H1 (cell line): ENCODE results near the gene UNC13D. TPM values are rescaled to one million over a fixed set of nuclear protein-coding genes. Genes with fewer than 3 reads are reported as not detected.

Source experiments
- BRCA1 ChIP-seq: IDR thresholded peaks from 2 replicates; pipeline ENCODE4 v1.6.1; 2012; ENCODE audit warnings: low read depth, low read length, improper control_type of control experiment
- HDAC6 ChIP-seq: IDR thresholded peaks from one replicate; pipeline ENCODE4 v1.7.1; 2012; ENCODE audit warnings: low read depth, mild to moderate bottlenecking, inconsistent platforms, low read length, moderate library complexity
- KDM5A ChIP-seq: fragments of 200-600 bp; IDR thresholded peaks from 2 replicates; pipeline ENCODE4 v1.7.1; 2012; ENCODE audit warnings: mild to moderate bottlenecking, low read length, inconsistent platforms, mixed read lengths
- polyA plus RNA-seq, 7 experiments: library from polyadenylated mRNA; depleted of rRNA in 3 of 7; stranded (reverse) in 5 of 7; unstranded in 2 of 7; fragments of >200 nt in 5 of 7; fragments of 200-250 nt in 2 of 7; gene quantifications; 1 replicate in 5 of 7; 2 replicates in 1 of 7; 4 replicates in 1 of 7; pipeline versions ENCODE4 v1.2.1 to v1.2.3, GENCODE V29; 2011 to 2013; ENCODE audit warnings: missing spikeins in 2 of 7, mixed read lengths in 2 of 7
- total RNA-seq: library from RNA; stranded (reverse); fragmentation: NEBNext Ultra II Directional; extraction: Animal tissue kit (Norgen Biotek cat#: 25700); gene quantifications from 2 replicates; pipeline ENCODE4 v1.2.1, GENCODE V29; 2021
- TF ChIP-seq, protein P1 (sequence below): fragments of 300-600 bp; sonication (generic); IDR thresholded peaks from 2 replicates; pipeline ENCODE4 v1.7.1; 2012; ENCODE audit warnings: low read length, moderate library complexity, mild to moderate bottlenecking, inconsistent platforms; ENCODE audit not compliant: insufficient replicate concordance

Gene UNC13D
- total and polyA plus RNA-seq, 2 of the 8 experiments (the other 6 are each of a cell fraction or from before 2014, with no cell fraction given), result 3.6 to 8.4 TPM

DNA sequence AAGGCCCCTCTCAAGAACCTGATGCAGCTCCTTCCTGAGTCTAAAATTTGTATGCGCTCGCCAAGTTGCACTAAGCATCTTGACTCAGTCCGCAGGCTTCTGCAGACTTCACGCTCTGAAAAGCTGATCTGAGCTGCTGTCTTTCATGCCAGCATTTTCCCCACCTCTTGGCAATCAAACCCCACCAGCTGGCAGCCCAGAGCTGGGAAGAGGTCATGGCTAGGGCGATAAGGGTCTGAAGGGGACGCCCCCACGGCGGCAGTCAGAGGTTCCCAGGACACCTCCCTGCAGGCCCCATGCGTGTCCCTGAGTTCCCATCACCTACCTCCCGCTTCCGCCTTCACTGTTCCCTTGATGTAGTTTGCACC lies 5.1 kb upstream of the UNC13D start (continued):
- TF ChIP-seq, protein P1, sequence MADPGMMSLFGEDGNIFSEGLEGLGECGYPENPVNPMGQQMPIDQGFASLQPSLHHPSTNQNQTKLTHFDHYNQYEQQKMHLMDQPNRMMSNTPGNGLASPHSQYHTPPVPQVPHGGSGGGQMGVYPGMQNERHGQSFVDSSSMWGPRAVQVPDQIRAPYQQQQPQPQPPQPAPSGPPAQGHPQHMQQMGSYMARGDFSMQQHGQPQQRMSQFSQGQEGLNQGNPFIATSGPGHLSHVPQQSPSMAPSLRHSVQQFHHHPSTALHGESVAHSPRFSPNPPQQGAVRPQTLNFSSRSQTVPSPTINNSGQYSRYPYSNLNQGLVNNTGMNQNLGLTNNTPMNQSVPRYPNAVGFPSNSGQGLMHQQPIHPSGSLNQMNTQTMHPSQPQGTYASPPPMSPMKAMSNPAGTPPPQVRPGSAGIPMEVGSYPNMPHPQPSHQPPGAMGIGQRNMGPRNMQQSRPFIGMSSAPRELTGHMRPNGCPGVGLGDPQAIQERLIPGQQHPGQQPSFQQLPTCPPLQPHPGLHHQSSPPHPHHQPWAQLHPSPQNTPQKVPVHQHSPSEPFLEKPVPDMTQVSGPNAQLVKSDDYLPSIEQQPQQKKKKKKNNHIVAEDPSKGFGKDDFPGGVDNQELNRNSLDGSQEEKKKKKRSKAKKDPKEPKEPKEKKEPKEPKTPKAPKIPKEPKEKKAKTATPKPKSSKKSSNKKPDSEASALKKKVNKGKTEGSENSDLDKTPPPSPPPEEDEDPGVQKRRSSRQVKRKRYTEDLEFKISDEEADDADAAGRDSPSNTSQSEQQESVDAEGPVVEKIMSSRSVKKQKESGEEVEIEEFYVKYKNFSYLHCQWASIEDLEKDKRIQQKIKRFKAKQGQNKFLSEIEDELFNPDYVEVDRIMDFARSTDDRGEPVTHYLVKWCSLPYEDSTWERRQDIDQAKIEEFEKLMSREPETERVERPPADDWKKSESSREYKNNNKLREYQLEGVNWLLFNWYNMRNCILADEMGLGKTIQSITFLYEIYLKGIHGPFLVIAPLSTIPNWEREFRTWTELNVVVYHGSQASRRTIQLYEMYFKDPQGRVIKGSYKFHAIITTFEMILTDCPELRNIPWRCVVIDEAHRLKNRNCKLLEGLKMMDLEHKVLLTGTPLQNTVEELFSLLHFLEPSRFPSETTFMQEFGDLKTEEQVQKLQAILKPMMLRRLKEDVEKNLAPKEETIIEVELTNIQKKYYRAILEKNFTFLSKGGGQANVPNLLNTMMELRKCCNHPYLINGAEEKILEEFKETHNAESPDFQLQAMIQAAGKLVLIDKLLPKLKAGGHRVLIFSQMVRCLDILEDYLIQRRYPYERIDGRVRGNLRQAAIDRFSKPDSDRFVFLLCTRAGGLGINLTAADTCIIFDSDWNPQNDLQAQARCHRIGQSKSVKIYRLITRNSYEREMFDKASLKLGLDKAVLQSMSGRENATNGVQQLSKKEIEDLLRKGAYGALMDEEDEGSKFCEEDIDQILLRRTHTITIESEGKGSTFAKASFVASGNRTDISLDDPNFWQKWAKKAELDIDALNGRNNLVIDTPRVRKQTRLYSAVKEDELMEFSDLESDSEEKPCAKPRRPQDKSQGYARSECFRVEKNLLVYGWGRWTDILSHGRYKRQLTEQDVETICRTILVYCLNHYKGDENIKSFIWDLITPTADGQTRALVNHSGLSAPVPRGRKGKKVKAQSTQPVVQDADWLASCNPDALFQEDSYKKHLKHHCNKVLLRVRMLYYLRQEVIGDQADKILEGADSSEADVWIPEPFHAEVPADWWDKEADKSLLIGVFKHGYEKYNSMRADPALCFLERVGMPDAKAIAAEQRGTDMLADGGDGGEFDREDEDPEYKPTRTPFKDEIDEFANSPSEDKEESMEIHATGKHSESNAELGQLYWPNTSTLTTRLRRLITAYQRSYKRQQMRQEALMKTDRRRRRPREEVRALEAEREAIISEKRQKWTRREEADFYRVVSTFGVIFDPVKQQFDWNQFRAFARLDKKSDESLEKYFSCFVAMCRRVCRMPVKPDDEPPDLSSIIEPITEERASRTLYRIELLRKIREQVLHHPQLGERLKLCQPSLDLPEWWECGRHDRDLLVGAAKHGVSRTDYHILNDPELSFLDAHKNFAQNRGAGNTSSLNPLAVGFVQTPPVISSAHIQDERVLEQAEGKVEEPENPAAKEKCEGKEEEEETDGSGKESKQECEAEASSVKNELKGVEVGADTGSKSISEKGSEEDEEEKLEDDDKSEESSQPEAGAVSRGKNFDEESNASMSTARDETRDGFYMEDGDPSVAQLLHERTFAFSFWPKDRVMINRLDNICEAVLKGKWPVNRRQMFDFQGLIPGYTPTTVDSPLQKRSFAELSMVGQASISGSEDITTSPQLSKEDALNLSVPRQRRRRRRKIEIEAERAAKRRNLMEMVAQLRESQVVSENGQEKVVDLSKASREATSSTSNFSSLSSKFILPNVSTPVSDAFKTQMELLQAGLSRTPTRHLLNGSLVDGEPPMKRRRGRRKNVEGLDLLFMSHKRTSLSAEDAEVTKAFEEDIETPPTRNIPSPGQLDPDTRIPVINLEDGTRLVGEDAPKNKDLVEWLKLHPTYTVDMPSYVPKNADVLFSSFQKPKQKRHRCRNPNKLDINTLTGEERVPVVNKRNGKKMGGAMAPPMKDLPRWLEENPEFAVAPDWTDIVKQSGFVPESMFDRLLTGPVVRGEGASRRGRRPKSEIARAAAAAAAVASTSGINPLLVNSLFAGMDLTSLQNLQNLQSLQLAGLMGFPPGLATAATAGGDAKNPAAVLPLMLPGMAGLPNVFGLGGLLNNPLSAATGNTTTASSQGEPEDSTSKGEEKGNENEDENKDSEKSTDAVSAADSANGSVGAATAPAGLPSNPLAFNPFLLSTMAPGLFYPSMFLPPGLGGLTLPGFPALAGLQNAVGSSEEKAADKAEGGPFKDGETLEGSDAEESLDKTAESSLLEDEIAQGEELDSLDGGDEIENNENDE, result no peak
- no peak for TF ChIP-seq BRCA1
- no peak for TF ChIP-seq KDM5A
- TF ChIP-seq HDAC6, result no peak
